ENCODE measurements around the gene POLR2E. TPM values are rescaled to one million over a fixed set of nuclear protein-coding genes. Genes with fewer than 3 reads are reported as not detected.
A peak's percentile ranks its signal among the peaks of the same experiment; 100 is the strongest.

Gene POLR2E
- total RNA-seq, 2 donors from 2014 or later: 152 to 169 TPM

- no peak for DNase-seq (ENCODE audit: low spot score)
- WGBS: 84% methylated on average over 10 of the region's 10 CpGs
- TF ChIP-seq CTCF (IDR thresholded peaks at IDR 0.05) (no peak), POLR2A (IDR thresholded peaks at IDR 0.05) (no peak), POLR2AphosphoS5 (IDR thresholded peaks at IDR 0.05) (no peak)
- no peaks in the 10 kb centered on the region for H3K4me1 ChIP-seq (replicated peaks)
- no peak overlapping the region for H3K4me3 ChIP-seq
- H3K9me3 ChIP-seq: no peaks in the 10 kb centered on the region
- no peaks in the 10 kb centered on the region for H3K27me3 ChIP-seq (replicated peaks; ENCODE audit: insufficient read depth)
- H3K27ac ChIP-seq: no peak overlapping the region
- H3K36me3 ChIP-seq: no peaks in the 10 kb centered on the region
- intact Hi-C loops (cut with DNase I): no loop called here
Measured at GRCh38 chr19:1045247-1045603, 50.0 kb downstream of the POLR2E start.

- Histone ChIP-seq H3K27me3 (replicated peaks; ENCODE audit: insufficient read depth) (no peaks in the 10 kb centered on the region), H3K4me3 (no peak overlapping the region), H3K4me1 (replicated peaks) (peaks cover 3% of the 10 kb centered on the region), H3K9me3 (no peaks in the 10 kb centered on the region), H3K27ac (no peak overlapping the region), H3K36me3 (no peaks in the 10 kb centered on the region)
- TF ChIP-seq POLR2A (IDR thresholded peaks at IDR 0.05) (no peak), POLR2AphosphoS5 (IDR thresholded peaks at IDR 0.05) (no peak), CTCF (IDR thresholded peaks at IDR 0.05) (no peak)
- intact Hi-C loops (cut with DNase I): no loop called here
- no peak for DNase-seq (ENCODE audit: low spot score)
- WGBS: 73% methylated on average over 23 of the region's 23 CpGs
Measured at GRCh38 chr19:1042689-1043511, 52.3 kb downstream of the POLR2E start.

- Histone ChIP-seq H3K27ac (no peak overlapping the region), H3K27me3 (replicated peaks; ENCODE audit: insufficient read depth) (no peaks in the 10 kb centered on the region), H3K36me3 (no peaks in the 10 kb centered on the region), H3K4me3 (no peak overlapping the region), H3K9me3 (no peaks in the 10 kb centered on the region), H3K4me1 (replicated peaks) (peaks cover 3% of the 10 kb centered on the region)
- no peak for DNase-seq (ENCODE audit: low spot score)
- 84% methylated on average over 25 of the region's 43 CpGs for WGBS
- TF ChIP-seq CTCF (IDR thresholded peaks at IDR 0.05) (no peak), POLR2AphosphoS5 (IDR thresholded peaks at IDR 0.05) (no peak), POLR2A (IDR thresholded peaks at IDR 0.05) (no peak)
- intact Hi-C loops (cut with DNase I): no loop called here
Measured at GRCh38 chr19:1041835-1042685, 53.1 kb downstream of the POLR2E start.

GRCh38 chr19:1041272-1041834, 53.8 kb downstream of the POLR2E start:
- no peak overlapping the region for H3K27ac ChIP-seq
- no peaks in the 10 kb centered on the region for H3K9me3 ChIP-seq
- H3K36me3 ChIP-seq: no peaks in the 10 kb centered on the region
- peak overlapping the region; percentile 28 to 43 for H3K4me3 ChIP-seq
- WGBS: 42% methylated on average over 26 of the region's 26 CpGs
- DNase-seq (ENCODE audit: low spot score): no peak
- TF ChIP-seq CTCF (IDR thresholded peaks at IDR 0.05) (no peak), POLR2AphosphoS5 (IDR thresholded peaks at IDR 0.05) (no peak), POLR2A (IDR thresholded peaks at IDR 0.05) (no peak)
- intact Hi-C loops (cut with DNase I): no loop called here
- no peaks in the 10 kb centered on the region for H3K27me3 ChIP-seq (replicated peaks; ENCODE audit: insufficient read depth)
- peaks cover 3% of the 10 kb centered on the region for H3K4me1 ChIP-seq (replicated peaks)

Measured in prostate gland (tissue), 2 donors.